ENCODE results near the gene FOXC1. TPM values are rescaled to one million over a fixed set of nuclear protein-coding genes. Genes with fewer than 3 reads are reported as not detected.

Gene FOXC1
- total RNA-seq, 4 donors from 2014 or later: 36.0 to 53.7 (median 50.2) TPM

- WGBS, 2 donors: 53 to 73% methylated on average over 10 of the region's 10 CpGs
- peak overlapping the region; percentile 51 to 93 (median 80) for H3K27ac ChIP-seq
- peak overlapping the region in 3 of 4 donors; percentile 39 to 81 (median 55) for H3K4me3 ChIP-seq
- peaks cover 0 to 72% of the 10 kb centered on the region in 2 donors for H3K27me3 ChIP-seq
- no peaks in the 10 kb centered on the region for H3K9me3 ChIP-seq
- no peak for DNase-seq (ENCODE audit: low spot score in 2 of 2)
- TF ChIP-seq EP300 (IDR thresholded peaks at IDR 0.05): no peak
- no peak for TF ChIP-seq CTCF (IDR thresholded peaks at IDR 0.05)
- TF ChIP-seq POLR2A (IDR thresholded peaks at IDR 0.05): no peak
- peaks cover 0 to 6% (median 0%) of the 10 kb centered on the region in 3 donors for H3K36me3 ChIP-seq
- peaks cover 0 to 50% (median 14%) of the 10 kb centered on the region in 4 donors for H3K4me1 ChIP-seq
These were observed 6.2 kb downstream of the FOXC1 start for GRCh38 chr6:1615853-1616420.

- Histone ChIP-seq H3K36me3 (peaks cover 0 to 2% (median 0%) of the 10 kb centered on the region in 3 donors), H3K27me3 (peaks cover 0 to 79% of the 10 kb centered on the region in 2 donors), H3K27ac (peak overlapping the region; percentile 56 to 93 (median 73)), H3K4me3 (peak overlapping the region in 2 of 4 donors; percentile 3 to 81), H3K9me3 (no peaks in the 10 kb centered on the region), H3K4me1 (peaks cover 0 to 46% (median 15%) of the 10 kb centered on the region in 4 donors)
- no peak for TF ChIP-seq POLR2A (IDR thresholded peaks at IDR 0.05)
- TF ChIP-seq EP300 (IDR thresholded peaks at IDR 0.05): no peak
- TF ChIP-seq CTCF (IDR thresholded peaks at IDR 0.05): no peak
- WGBS, 2 donors: 54 to 62% methylated on average over 11 of the region's 11 CpGs
- DNase-seq (ENCODE audit: low spot score in 2 of 2): no peak
These were observed 7.2 kb downstream of the FOXC1 start for GRCh38 chr6:1616701-1617463.

GRCh38 chr6:1617466-1618310 is 8.0 kb downstream of the FOXC1 start:
- Histone ChIP-seq H3K36me3 (peaks cover 0 to 4% (median 0%) of the 10 kb centered on the region in 3 donors), H3K9me3 (no peaks in the 10 kb centered on the region), H3K27me3 (peaks cover 0 to 79% of the 10 kb centered on the region in 2 donors), H3K27ac (peak overlapping the region; percentile 56 to 93 (median 73)), H3K4me3 (peak overlapping the region in 2 of 4 donors; percentile 3 to 81), H3K4me1 (peaks cover 0 to 47% (median 15%) of the 10 kb centered on the region in 4 donors)
- no peak for TF ChIP-seq POLR2A (IDR thresholded peaks at IDR 0.05)
- peak in 1 of 2 donors; percentile 18 for TF ChIP-seq EP300 (IDR thresholded peaks at IDR 0.05)
- DNase-seq (ENCODE audit: low spot score in 2 of 2): no peak
- 57 to 61% methylated on average over 19 of the region's 21 CpGs for WGBS, 2 donors

GRCh38 chr6:1618311-1619097 is 8.8 kb downstream of the FOXC1 start:
- Histone ChIP-seq H3K4me3 (peak overlapping the region in 3 of 4 donors; percentile 1 to 81 (median 22)), H3K9me3 (no peaks in the 10 kb centered on the region), H3K36me3 (peaks cover 0 to 4% (median 0%) of the 10 kb centered on the region in 3 donors), H3K4me1 (peaks cover 0 to 55% (median 15%) of the 10 kb centered on the region in 4 donors), H3K27me3 (peaks cover 0 to 75% of the 10 kb centered on the region in 2 donors), H3K27ac (peak overlapping the region; percentile 56 to 93 (median 73))
- 27 to 40% methylated on average over 30 to 31 of the region's 31 CpGs for WGBS, 2 donors
- TF ChIP-seq EP300 (IDR thresholded peaks at IDR 0.05): no peak
- TF ChIP-seq CTCF (IDR thresholded peaks at IDR 0.05): no peak
- TF ChIP-seq POLR2A (IDR thresholded peaks at IDR 0.05): no peak
- DNase-seq (ENCODE audit: low spot score in 2 of 2): no peak

All from tibial nerve (tissue), 4 donors.